Gastrocnemius medialis (tissue), 4 donors: Measurements from ENCODE around the gene TPCN1. TPM values are rescaled to one million over a fixed set of nuclear protein-coding genes. Genes with fewer than 3 reads are reported as not detected.

Experiments
- ATAC-seq, 2 donors: fragments of 150-250 bp; one replicate each; pipeline ENCODE4 v1.9.1; 2016
- DNase-seq, 2 donors: peaks; one replicate each; pipeline ENCODE4 v3.0.0-alpha.2; 2019
- H3K27ac ChIP-seq, 4 donors: fragments of 200-600 bp; sonication (generic); 1 replicate in 1 of 4; 2 replicates in 3 of 4; pipeline ENCODE4 v1.5.1; 2016 to 2018; ENCODE audit warnings: mild to moderate bottlenecking in 2 of 4, moderate library complexity in 1 of 4
- H3K27me3 ChIP-seq, 3 donors: fragments of 200-600 bp; sonication (generic) in 2 of 3; 1 replicate in 1 of 3; 2 replicates in 2 of 3; pipeline versions ENCODE4 v1.5.1 to v1.6.0; 2016 to 2019; ENCODE audit warnings: mild to moderate bottlenecking in 1 of 3, moderate library complexity in 1 of 3
- H3K36me3 ChIP-seq, 2 donors: fragments of 200-600 bp; sonication (generic) in 1 of 2; one replicate each; pipeline ENCODE4 v1.5.1; 2017 to 2018
- H3K4me1 ChIP-seq, 2 donors: fragments of 200-600 bp; sonication (generic) in 1 of 2; one replicate each; pipeline ENCODE4 v1.5.1; 2016 to 2017; ENCODE audit warnings: mild to moderate bottlenecking in 2 of 2
- H3K4me3 ChIP-seq, 4 donors: fragments of 200-600 bp; sonication (generic) in 3 of 4; 1 replicate in 1 of 4; 2 replicates in 3 of 4; pipeline ENCODE4 v1.5.1; 2016 to 2019; ENCODE audit warnings: mild to moderate bottlenecking in 2 of 4
- H3K9me3 ChIP-seq, 3 donors: fragments of 200-600 bp; sonication (generic) in 2 of 3; 1 replicate in 1 of 3; 2 replicates in 2 of 3; pipeline ENCODE4 v1.5.1; 2016 to 2019
- CTCF ChIP-seq, 5 experiments: fragments of 450-650 bp in 3 of 5; fragments of 200-600 bp in 2 of 5; sonication (generic) in 2 of 5; IDR thresholded peaks in 4 of 5; conservative IDR thresholded peaks in 1 of 5; 1 replicate in 4 of 5; 2 replicates in 1 of 5; pipeline ENCODE4 v1.5.1; 2016 to 2019; ENCODE audit warnings: antibody characterized with exemption in 5 of 5, mild to moderate bottlenecking in 3 of 5, moderate library complexity in 3 of 5
- POLR2A ChIP-seq, 2 donors: fragments of 450-650 bp; IDR thresholded peaks; one replicate each; pipeline ENCODE4 v1.6.1; 2017; ENCODE audit warnings: antibody characterized with exemption in 2 of 2, mild to moderate bottlenecking in 2 of 2, moderate library complexity in 2 of 2
- in situ Hi-C, 4 donors: fragments of 200-750 bp; cut with MboI; loops; one replicate each; pipeline versions ENCODE4 v1.15.0 to v1.8.0; 2017; ENCODE audit warnings: low sequenced_read_pairs in 4 of 4
- intact Hi-C: fragments of 100-400 bp; cut with DNase I; formaldehyde crosslinking; loops from one replicate; pipeline ENCODE4 v1.15.1; 2023; ENCODE audit warnings: low total_unique reads
- total RNA-seq, 4 donors: library from RNA; depleted of rRNA; stranded (reverse); fragments of >200 nt; gene quantifications; one replicate each; pipeline versions ENCODE4 v1.1.0 to v1.2.3, GENCODE V29; 2016

Gene TPCN1
- total RNA-seq, 4 donors from 2014 or later, result 21.4 to 27.0 (median 25.4) TPM

DNA sequence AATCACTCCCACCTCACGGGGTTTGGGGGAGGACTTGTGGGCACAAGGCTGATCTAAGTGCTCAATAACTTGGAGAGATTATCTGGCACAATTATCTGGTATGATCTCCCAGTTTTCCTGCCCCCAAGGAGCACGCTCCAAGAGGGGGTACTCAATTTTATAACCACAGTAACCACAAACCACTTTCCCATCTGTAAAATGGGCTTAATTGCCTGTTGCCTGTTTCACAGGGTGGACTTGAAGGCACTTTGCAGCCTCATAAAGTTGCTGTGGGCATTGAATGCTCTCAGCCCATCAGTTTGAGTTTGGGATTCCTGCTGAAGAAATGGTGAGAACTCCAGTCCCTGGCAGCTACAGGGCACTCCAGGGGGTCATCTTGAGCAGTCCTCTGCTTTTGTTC, 109.2 kb downstream of the TPCN1 start:
- Histone ChIP-seq H3K9me3 (no peaks in the 10 kb centered on the region), H3K4me3 (no peak overlapping the region), H3K27me3 (no peaks in the 10 kb centered on the region), H3K36me3 (peaks cover 0 to 17% of the 10 kb centered on the region in 2 donors), H3K4me1 (peaks cover 30 to 32% of the 10 kb centered on the region in 2 donors), H3K27ac (no peak overlapping the region)
- no peak for DNase-seq
- in situ Hi-C loops, result loop anchor here in 1 of 4 donors (10.0 kb wide), 1 partner anchor 146 kb away; the partner anchor contains the start of genes DDX54 and RITA1
- TF ChIP-seq POLR2A (IDR thresholded peaks at IDR 0.05) (no peak), CTCF (IDR thresholded peaks at IDR 0.05 in 4 of 5, conservative IDR thresholded peaks at IDR 0.05 in 1 of 5) (no peak)
- no peak for ATAC-seq
- intact Hi-C loops, result loop anchor here (10.0 kb wide), 1 partner anchor 136 kb away; no protein-coding TSS in a partner anchor

- ATAC-seq (no peak), DNase-seq (no peak)
- H3K27ac ChIP-seq, result peak overlapping the region in 3 of 4 donors; percentile 21 to 85 (median 44)
- peak overlapping the region; percentile 77 to 85 (median 82) for H3K4me3 ChIP-seq
- peaks cover 0 to 17% of the 10 kb centered on the region in 2 donors for H3K36me3 ChIP-seq
- in situ Hi-C loops (loop anchor here in 1 of 4 donors (10.0 kb wide), 1 partner anchor 148 kb away; the partner anchor contains the start of genes DDX54 and RITA1), intact Hi-C loops (loop anchor here (10.0 kb wide), 1 partner anchor 138 kb away; no protein-coding TSS in a partner anchor)
- no peaks in the 10 kb centered on the region for H3K27me3 ChIP-seq
- peaks cover 11 to 16% of the 10 kb centered on the region in 2 donors for H3K4me1 ChIP-seq
- no peak for TF ChIP-seq POLR2A (IDR thresholded peaks at IDR 0.05)
- no peak for TF ChIP-seq CTCF (IDR thresholded peaks at IDR 0.05 in 4 of 5, conservative IDR thresholded peaks at IDR 0.05 in 1 of 5)
- H3K9me3 ChIP-seq, result no peaks in the 10 kb centered on the region
Observed at GRCh38 chr12:113332688-113333417, 111.6 kb downstream of the TPCN1 start.

- H3K27me3 ChIP-seq, result no peaks in the 10 kb centered on the region
- ATAC-seq (no peak), DNase-seq (no peak)
- no peaks in the 10 kb centered on the region for H3K9me3 ChIP-seq
- H3K4me3 ChIP-seq, result peak overlapping the region; percentile 77 to 85 (median 82)
- no peak for TF ChIP-seq POLR2A (IDR thresholded peaks at IDR 0.05)
- H3K4me1 ChIP-seq, result peaks cover 11 to 16% of the 10 kb centered on the region in 2 donors
- intact Hi-C loops (loop anchor here (10.0 kb wide), 1 partner anchor 139 kb away; no protein-coding TSS in a partner anchor), in situ Hi-C loops (loop anchor here in 1 of 4 donors (10.0 kb wide), 1 partner anchor 149 kb away; the partner anchor contains the start of genes DDX54 and RITA1)
- peak overlapping the region; percentile 44 to 85 (median 82) for H3K27ac ChIP-seq
- peaks cover 0 to 17% of the 10 kb centered on the region in 2 donors for H3K36me3 ChIP-seq
Observed at GRCh38 chr12:113333418-113333750, 112.1 kb downstream of the TPCN1 start.

DNA sequence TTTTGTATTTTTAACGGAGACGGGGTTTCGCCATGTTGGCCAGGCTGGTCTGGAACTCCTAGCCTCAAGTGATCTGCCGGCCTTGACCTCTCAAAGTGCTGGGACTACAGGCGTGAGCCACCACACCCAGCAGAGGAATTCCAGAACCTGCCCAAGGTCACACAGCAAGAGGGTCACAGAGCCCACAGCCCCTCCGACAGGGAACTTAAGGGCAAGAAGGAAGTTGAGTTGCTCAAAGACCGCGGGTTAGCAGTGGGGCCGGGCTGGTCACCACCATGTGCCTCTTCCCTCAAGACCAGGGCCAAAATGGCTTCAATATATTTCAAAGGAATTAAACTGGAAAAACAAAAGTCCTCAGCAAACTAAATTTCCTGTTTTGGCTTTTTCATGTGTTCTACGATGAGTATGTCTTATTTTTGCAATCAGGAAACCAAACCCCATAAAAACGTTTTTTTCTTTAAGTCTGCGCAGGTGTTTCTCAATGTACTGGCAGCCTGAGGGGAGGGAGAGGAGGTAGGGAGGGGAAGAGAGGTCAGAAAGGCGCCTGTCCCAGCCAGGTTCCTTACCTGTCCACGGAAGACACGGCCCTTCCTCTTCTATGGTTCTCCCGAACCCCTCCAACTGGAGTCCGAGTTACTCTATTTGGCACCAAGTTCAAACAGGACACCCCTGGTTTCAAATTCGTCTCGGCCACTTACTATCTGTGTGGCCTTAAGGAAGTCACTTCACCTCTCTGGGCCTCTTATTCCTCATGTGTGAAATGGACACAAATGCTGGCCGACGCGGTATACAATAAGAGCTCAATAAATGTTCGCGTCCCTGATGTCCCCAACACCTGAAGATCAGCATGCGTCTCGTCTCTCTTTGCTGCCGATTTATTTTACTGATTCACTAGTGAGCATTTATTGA, 112.9 kb downstream of the TPCN1 start:
- Histone ChIP-seq H3K27me3 (no peaks in the 10 kb centered on the region), H3K4me1 (peaks cover 11 to 16% of the 10 kb centered on the region in 2 donors), H3K27ac (peak overlapping the region; percentile 80 to 85 (median 82)), H3K36me3 (peaks cover 0 to 17% of the 10 kb centered on the region in 2 donors), H3K9me3 (no peaks in the 10 kb centered on the region), H3K4me3 (peak overlapping the region; percentile 77 to 85 (median 82))
- TF ChIP-seq POLR2A (IDR thresholded peaks at IDR 0.05) (no peak), CTCF (IDR thresholded peaks at IDR 0.05 in 4 of 5, conservative IDR thresholded peaks at IDR 0.05 in 1 of 5) (no peak)
- DNase-seq (no peak), ATAC-seq (peak; percentile 9 to 21)
- intact Hi-C loops (loop anchor here (10.0 kb wide), 1 partner anchor 139 kb away; no protein-coding TSS in a partner anchor), in situ Hi-C loops (loop anchor here in 1 of 4 donors (10.0 kb wide), 1 partner anchor 149 kb away; the partner anchor contains the start of genes DDX54 and RITA1)
